HEK293 (cell line): ENCODE data around the gene PLIN4.

Source experiments
- CTCF ChIA-PET: fragments of 350-600 bp; formaldehyde crosslinking; extraction: SDS; loops from one replicate; lab custom pipeline; 2021; ENCODE audit warnings: antibody characterized with exemption; lab: Yijun Ruan, JAX
- POLR2A ChIA-PET: fragments of 300-600 bp; formaldehyde crosslinking; extraction: SDS; loops from one replicate; lab custom pipeline; 2020; ENCODE audit warnings: antibody characterized with exemption, inconsistent platforms; lab: Yijun Ruan, JAX
- H3K27ac ChIP-seq: fragments of 200-500 bp; sonication (Bioruptor generic); 2 replicates; pipeline ENCODE4 v1.5.1; 2014; ENCODE audit warnings: low read depth, low read length, control low read depth, inconsistent platforms; ENCODE audit errors: extremely low read depth
- H3K36me3 ChIP-seq, 2 experiments: fragments of 200-500 bp in 1 of 2; sonication (Bioruptor generic) in 1 of 2; 1 replicate in 1 of 2; 2 replicates in 1 of 2; pipeline ENCODE4 v1.5.1; 2014 to 2017; ENCODE audit warnings: inconsistent platforms in 2 of 2, low read length in 2 of 2; ENCODE audit not compliant: control insufficient read depth in 2 of 2, insufficient read depth in 1 of 2
- H3K4me1 ChIP-seq: fragments of 200-500 bp; sonication (Bioruptor generic); 2 replicates; pipeline ENCODE4 v1.5.1; 2014; ENCODE audit warnings: mild to moderate bottlenecking, low read length, inconsistent platforms; ENCODE audit not compliant: control insufficient read depth, insufficient read depth
- H3K4me3 ChIP-seq: 2 replicates; pipeline ENCODE4 v1.5.1; 2011; ENCODE audit warnings: low read depth, mild to moderate bottlenecking, control low read depth, low read length, moderate library complexity
- H3K9me3 ChIP-seq: fragments of 200-500 bp; sonication (Bioruptor generic); 2 replicates; pipeline ENCODE4 v1.5.1; 2014; ENCODE audit warnings: low read depth, low read length, inconsistent platforms; ENCODE audit not compliant: control insufficient read depth, insufficient read depth
- HOXC10 ChIP-seq: sonication (generic); formaldehyde crosslinking; IDR thresholded peaks from 2 replicates; pipeline ENCODE4 v1.8.1; 2023; ENCODE audit warnings: mild to moderate bottlenecking, missing genetic modification reagents
- KLF8 ChIP-seq: fragments of 450-650 bp; formaldehyde crosslinking; IDR thresholded peaks from 2 replicates; pipeline ENCODE4 v1.5.1; 2016; ENCODE audit warnings: missing biosample characterization, missing genetic modification characterization
- ZBTB1 ChIP-seq: fragments of 450-650 bp; formaldehyde crosslinking; IDR thresholded peaks from 2 replicates; pipeline ENCODE4 v1.5.1; 2016; ENCODE audit warnings: missing biosample characterization, missing genetic modification characterization
- ZBTB48 ChIP-seq: fragments of 450-650 bp; formaldehyde crosslinking; IDR thresholded peaks from 2 replicates; pipeline ENCODE4 v1.5.1; 2016; ENCODE audit warnings: missing biosample characterization, missing genetic modification characterization
- ZIC2 ChIP-seq: fragments of 450-650 bp; formaldehyde crosslinking; IDR thresholded peaks from 2 replicates; pipeline ENCODE4 v1.5.1; 2016; ENCODE audit warnings: missing biosample characterization, missing genetic modification characterization
- ZNF140 ChIP-seq: fragments of 450-650 bp; formaldehyde crosslinking; IDR thresholded peaks from 2 replicates; pipeline ENCODE4 v1.5.1; 2016; ENCODE audit warnings: missing biosample characterization, missing genetic modification characterization
- ZNF23 ChIP-seq: fragments of 450-650 bp; formaldehyde crosslinking; IDR thresholded peaks from 2 replicates; pipeline ENCODE4 v1.5.1; 2016; ENCODE audit warnings: missing biosample characterization, missing genetic modification characterization, borderline replicate concordance
- ZNF335 ChIP-seq: fragments of 450-650 bp; formaldehyde crosslinking; conservative IDR thresholded peaks from 2 replicates; pipeline ENCODE4 v1.5.1; 2016; ENCODE audit warnings: missing biosample characterization, missing genetic modification characterization
- ZNF473 ChIP-seq: fragments of 450-650 bp; formaldehyde crosslinking; IDR thresholded peaks from 2 replicates; pipeline ENCODE4 v1.5.1; 2017; ENCODE audit warnings: missing biosample characterization, missing genetic modification characterization
- ZNF501 ChIP-seq: fragments of 450-650 bp; formaldehyde crosslinking; IDR thresholded peaks from 2 replicates; pipeline ENCODE4 v1.5.1; 2016; ENCODE audit warnings: missing biosample characterization, missing genetic modification characterization
- ZNF596 ChIP-seq: fragments of 450-650 bp; IDR thresholded peaks from 2 replicates; pipeline ENCODE4 v1.5.0; 2018; ENCODE audit warnings: missing biosample characterization, mild to moderate bottlenecking, missing genetic modification characterization, moderate library complexity
- ZNF629 ChIP-seq: fragments of 450-650 bp; formaldehyde crosslinking; IDR thresholded peaks from 2 replicates; pipeline ENCODE4 v1.5.1; 2017; ENCODE audit warnings: missing biosample characterization, missing genetic modification characterization
- ZNF670 ChIP-seq: fragments of 450-650 bp; formaldehyde crosslinking; IDR thresholded peaks from 2 replicates; pipeline ENCODE4 v1.5.1; 2016; ENCODE audit warnings: missing biosample characterization, missing genetic modification characterization, low read depth
- ZNF701 ChIP-seq: fragments of 450-650 bp; formaldehyde crosslinking; IDR thresholded peaks from 2 replicates; pipeline ENCODE4 v1.5.1; 2016; ENCODE audit warnings: missing biosample characterization, missing genetic modification characterization
- ZNF792 ChIP-seq: fragments of 450-650 bp; formaldehyde crosslinking; IDR thresholded peaks from 2 replicates; pipeline ENCODE4 v1.5.1; 2016; ENCODE audit warnings: missing biosample characterization, missing genetic modification characterization
- ZXDB ChIP-seq: fragments of 450-650 bp; formaldehyde crosslinking; IDR thresholded peaks from 2 replicates; pipeline ENCODE4 v1.5.1; 2016; ENCODE audit warnings: missing biosample characterization, missing genetic modification characterization
- TF ChIP-seq, protein P1 (sequence below): fragments of 450-650 bp; formaldehyde crosslinking; IDR thresholded peaks from 2 replicates; pipeline ENCODE4 v1.5.1; 2017; ENCODE audit warnings: missing biosample characterization, mild to moderate bottlenecking, missing genetic modification characterization, moderate library complexity
- TF ChIP-seq, protein P2 (sequence below): fragments of 450-650 bp; formaldehyde crosslinking; IDR thresholded peaks from 2 replicates; pipeline ENCODE4 v1.5.1; 2016; ENCODE audit warnings: missing biosample characterization, missing genetic modification characterization
- TF ChIP-seq, protein P3 (sequence below): fragments of 450-650 bp; formaldehyde crosslinking; IDR thresholded peaks from 2 replicates; pipeline ENCODE4 v1.5.1; 2017; ENCODE audit warnings: missing biosample characterization, missing genetic modification characterization
- TF ChIP-seq, protein P4 (sequence below): fragments of 450-650 bp; IDR thresholded peaks from 2 replicates; pipeline ENCODE4 v1.5.1; 2018; ENCODE audit warnings: missing biosample characterization, mild to moderate bottlenecking, missing genetic modification characterization
- TF ChIP-seq, protein P5 (sequence below): fragments of 450-650 bp; formaldehyde crosslinking; conservative IDR thresholded peaks from 2 replicates; pipeline ENCODE4 v1.5.1; 2016; ENCODE audit warnings: low read depth, missing biosample characterization, missing genetic modification characterization

PLIN4 gene

DNA sequence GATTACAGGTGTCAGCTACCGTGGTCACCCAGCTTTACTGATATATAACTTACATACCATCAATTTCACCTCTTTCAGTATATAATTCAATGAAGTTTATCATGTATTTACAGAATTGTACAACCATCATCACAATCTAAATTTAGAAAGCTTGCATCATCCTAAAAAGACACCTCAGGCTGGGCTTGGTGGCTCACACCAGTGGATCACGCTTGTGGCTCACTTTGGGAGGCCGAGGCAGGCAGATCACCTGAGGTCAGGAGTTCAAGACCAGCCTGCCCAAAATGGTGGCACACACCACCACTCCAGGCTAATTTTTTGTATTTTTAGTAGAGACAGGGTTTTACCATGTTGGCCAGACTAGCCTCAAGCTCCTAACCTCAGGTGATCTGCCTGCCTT, 50.5 kb downstream of the PLIN4 start (continued):
- TF ChIP-seq, protein P1, sequence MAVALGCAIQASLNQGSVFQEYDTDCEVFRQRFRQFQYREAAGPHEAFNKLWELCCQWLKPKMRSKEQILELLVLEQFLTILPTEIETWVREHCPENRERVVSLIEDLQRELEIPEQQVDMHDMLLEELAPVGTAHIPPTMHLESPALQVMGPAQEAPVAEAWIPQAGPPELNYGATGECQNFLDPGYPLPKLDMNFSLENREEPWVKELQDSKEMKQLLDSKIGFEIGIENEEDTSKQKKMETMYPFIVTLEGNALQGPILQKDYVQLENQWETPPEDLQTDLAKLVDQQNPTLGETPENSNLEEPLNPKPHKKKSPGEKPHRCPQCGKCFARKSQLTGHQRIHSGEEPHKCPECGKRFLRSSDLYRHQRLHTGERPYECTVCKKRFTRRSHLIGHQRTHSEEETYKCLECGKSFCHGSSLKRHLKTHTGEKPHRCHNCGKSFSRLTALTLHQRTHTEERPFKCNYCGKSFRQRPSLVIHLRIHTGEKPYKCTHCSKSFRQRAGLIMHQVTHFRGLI: no peak
- TF ChIP-seq, all 188 proteins: peak for 0

DNA sequence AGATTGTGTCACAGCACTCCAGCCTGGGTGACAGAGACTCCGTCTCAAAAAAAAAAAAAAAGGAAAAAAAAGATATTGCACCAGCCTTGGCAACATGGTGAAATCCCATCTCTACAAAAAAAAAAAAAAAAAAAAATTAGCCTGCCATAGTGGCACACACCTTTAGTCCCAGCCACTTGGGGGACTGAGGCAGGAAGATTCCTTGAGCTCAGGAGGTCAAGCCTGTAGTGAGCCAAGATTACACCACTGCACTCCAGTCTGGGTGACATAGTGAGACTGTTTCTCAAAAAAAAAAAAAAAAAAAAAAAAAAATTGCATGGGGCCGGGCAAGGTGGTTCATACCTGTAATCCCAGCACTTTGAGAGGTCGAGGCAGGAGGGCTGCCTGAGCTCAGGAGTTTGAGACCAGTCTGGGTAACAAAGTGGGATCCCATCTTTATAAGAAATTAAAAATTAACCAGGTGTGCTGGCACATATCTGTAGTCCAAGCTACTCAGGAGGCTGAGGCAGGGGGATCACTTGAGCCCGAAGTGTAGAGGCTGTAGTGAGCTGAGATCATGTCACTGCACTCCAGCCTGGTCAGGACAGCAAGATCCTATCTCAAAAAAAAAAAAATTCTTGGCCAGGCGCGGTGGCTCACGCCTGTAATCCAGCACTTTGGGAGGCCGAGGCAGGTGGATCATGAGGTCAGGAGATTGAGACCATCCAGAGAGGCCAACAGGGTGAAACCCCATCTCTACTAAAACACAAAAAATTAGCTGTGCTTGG, 53.3 kb downstream of the PLIN4 start:
- CTCF ChIA-PET: interaction anchor here (0.7 kb wide), 1 partner anchor 10 kb away, joined by 4 read pairs; no protein-coding TSS in a partner anchor
- Histone ChIP-seq H3K36me3 (no peaks in the 10 kb centered on the region), H3K9me3 (no peaks in the 10 kb centered on the region), H3K27ac (no peak overlapping the region), H3K4me1 (no peaks in the 10 kb centered on the region), H3K4me3 (no peak overlapping the region)
- POLR2A ChIA-PET: interaction anchor here (0.6 to 0.8 kb wide), 2 partner anchors 9 to 36 kb away, joined by 3 to 6 read pairs; no protein-coding TSS in a partner anchor
- no peak for TF ChIP-seq ZNF596 (tag by site-specific recombination)
- TF ChIP-seq, protein P2, sequence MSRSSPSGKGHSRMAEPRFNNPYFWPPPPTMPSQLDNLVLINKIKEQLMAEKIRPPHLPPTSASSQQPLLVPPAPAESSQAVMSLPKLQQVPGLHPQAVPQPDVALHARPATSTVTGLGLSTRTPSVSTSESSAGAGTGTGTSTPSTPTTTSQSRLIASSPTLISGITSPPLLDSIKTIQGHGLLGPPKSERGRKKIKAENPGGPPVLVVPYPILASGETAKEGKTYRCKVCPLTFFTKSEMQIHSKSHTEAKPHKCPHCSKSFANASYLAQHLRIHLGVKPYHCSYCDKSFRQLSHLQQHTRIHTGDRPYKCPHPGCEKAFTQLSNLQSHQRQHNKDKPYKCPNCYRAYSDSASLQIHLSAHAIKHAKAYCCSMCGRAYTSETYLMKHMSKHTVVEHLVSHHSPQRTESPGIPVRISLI: peak; percentile 96

DNA sequence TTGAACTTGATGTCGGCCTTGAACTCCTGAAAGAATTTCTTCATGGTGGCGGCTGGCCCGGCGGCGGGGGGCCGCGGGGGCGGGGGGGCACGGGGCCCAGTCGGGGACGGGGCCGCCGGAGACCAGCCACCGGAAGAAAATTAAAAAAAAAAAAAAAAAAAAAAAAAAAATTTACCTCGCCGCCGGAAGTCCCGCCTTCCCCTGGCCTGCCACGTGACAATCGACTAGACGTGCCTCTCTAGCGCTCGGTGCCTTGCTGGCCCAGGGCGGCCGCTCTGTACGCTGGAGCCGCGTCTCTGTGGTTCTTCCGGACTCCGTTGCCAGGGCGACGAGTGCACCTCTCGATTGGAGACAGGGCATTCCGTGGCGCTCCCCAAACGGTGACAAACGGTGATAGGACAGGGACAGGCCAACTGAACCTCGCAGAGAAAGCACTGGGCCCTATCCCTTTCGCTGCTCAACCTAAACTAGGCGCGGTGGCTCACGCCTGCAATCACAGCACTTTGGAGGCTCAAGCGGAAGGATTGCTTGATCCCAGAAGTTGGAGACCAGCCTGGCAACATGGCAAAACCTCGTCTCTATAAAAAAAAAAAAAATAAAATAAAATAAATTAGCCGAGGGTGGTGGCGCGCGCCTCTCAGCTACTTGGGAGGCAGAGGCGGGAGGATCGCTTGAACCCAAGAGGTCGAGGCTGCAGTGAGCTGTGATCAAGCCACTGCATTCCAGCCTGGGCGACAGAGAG, 60.5 kb downstream of the PLIN4 start, which contains the start of gene UBXN6:
Gene UBXN6, minus strand, starts transcription at position 141 of the 742 bp plus-strand sequence. Its CDS starts 97 bp downstream, at position 44.
- POLR2A ChIA-PET: interaction anchor here (4.9 kb wide), 1 partner anchor 13 kb away, joined by 23 read pairs; the partner anchor contains the start of gene HDGFL2
- peaks cover 0 to 23% of the 10 kb centered on the region in 2 experiments; a peak in 1 of 3 replicates for H3K36me3 ChIP-seq
- peak; percentile 81 for TF ChIP-seq KLF8
- peak; percentile 66 for TF ChIP-seq ZNF335 (tag by site-specific recombination)
- no peak for TF ChIP-seq ZIC2 (tag by site-specific recombination)
- TF ChIP-seq, protein P3, sequence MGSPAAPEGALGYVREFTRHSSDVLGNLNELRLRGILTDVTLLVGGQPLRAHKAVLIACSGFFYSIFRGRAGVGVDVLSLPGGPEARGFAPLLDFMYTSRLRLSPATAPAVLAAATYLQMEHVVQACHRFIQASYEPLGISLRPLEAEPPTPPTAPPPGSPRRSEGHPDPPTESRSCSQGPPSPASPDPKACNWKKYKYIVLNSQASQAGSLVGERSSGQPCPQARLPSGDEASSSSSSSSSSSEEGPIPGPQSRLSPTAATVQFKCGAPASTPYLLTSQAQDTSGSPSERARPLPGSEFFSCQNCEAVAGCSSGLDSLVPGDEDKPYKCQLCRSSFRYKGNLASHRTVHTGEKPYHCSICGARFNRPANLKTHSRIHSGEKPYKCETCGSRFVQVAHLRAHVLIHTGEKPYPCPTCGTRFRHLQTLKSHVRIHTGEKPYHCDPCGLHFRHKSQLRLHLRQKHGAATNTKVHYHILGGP: no peak
- no peak for TF ChIP-seq ZNF670
- 0 out of 2 replicates have a peak, but pooled peaks have one; percentile 37 for TF ChIP-seq ZBTB48 (tag by site-specific recombination)
- TF ChIP-seq ZNF501: no peak
- TF ChIP-seq ZNF792: no peak
- TF ChIP-seq, protein P4, sequence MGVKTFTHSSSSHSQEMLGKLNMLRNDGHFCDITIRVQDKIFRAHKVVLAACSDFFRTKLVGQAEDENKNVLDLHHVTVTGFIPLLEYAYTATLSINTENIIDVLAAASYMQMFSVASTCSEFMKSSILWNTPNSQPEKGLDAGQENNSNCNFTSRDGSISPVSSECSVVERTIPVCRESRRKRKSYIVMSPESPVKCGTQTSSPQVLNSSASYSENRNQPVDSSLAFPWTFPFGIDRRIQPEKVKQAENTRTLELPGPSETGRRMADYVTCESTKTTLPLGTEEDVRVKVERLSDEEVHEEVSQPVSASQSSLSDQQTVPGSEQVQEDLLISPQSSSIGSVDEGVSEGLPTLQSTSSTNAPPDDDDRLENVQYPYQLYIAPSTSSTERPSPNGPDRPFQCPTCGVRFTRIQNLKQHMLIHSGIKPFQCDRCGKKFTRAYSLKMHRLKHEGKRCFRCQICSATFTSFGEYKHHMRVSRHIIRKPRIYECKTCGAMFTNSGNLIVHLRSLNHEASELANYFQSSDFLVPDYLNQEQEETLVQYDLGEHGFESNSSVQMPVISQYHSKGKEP (tag by site-specific recombination): no peak
- TF ChIP-seq, protein P5, sequence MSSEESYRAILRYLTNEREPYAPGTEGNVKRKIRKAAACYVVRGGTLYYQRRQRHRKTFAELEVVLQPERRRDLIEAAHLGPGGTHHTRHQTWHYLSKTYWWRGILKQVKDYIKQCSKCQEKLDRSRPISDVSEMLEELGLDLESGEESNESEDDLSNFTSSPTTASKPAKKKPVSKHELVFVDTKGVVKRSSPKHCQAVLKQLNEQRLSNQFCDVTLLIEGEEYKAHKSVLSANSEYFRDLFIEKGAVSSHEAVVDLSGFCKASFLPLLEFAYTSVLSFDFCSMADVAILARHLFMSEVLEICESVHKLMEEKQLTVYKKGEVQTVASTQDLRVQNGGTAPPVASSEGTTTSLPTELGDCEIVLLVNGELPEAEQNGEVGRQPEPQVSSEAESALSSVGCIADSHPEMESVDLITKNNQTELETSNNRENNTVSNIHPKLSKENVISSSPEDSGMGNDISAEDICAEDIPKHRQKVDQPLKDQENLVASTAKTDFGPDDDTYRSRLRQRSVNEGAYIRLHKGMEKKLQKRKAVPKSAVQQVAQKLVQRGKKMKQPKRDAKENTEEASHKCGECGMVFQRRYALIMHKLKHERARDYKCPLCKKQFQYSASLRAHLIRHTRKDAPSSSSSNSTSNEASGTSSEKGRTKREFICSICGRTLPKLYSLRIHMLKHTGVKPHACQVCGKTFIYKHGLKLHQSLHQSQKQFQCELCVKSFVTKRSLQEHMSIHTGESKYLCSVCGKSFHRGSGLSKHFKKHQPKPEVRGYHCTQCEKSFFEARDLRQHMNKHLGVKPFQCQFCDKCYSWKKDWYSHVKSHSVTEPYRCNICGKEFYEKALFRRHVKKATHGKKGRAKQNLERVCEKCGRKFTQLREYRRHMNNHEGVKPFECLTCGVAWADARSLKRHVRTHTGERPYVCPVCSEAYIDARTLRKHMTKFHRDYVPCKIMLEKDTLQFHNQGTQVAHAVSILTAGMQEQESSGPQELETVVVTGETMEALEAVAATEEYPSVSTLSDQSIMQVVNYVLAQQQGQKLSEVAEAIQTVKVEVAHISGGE (tag by site-specific recombination): peak; percentile 61
- TF ChIP-seq ZNF140: no peak
- TF ChIP-seq ZNF701 (tag by site-specific recombination): no peak
- TF ChIP-seq ZNF473 (tag by site-specific recombination): no peak
- no peak for TF ChIP-seq HOXC10 (CRISPR knock-in tag)
- TF ChIP-seq ZXDB (tag by site-specific recombination): peak; percentile 65; the same call in 1 of the 2 replicates
- peak; percentile 69 for TF ChIP-seq ZNF629 (tag by site-specific recombination)
- no peak for TF ChIP-seq ZNF23
- no peak for TF ChIP-seq ZBTB1

More for the DNA sequence above, 60.5 kb downstream of the PLIN4 start, which contains the start of gene UBXN6:
- peaks cover 7% of the 10 kb centered on the region for H3K4me1 ChIP-seq
- no peaks in the 10 kb centered on the region for H3K9me3 ChIP-seq
- peak within 1 kb of the TSS; percentile 67 for H3K27ac ChIP-seq
- CTCF ChIA-PET: interaction anchor here (0.7 to 2.0 kb wide), 2 partner anchors 10 to 65 kb away, joined by 3 to 5 read pairs; no protein-coding TSS in a partner anchor
- H3K4me3 ChIP-seq: peak within 1 kb of the TSS; percentile 82
